Breast epithelium (tissue), 4 donors: ENCODE measurements around the gene CNN2. TPM values are rescaled to one million over a fixed set of nuclear protein-coding genes. Genes with fewer than 3 reads are reported as not detected.

Experiments used
- DNase-seq, 2 donors: peaks; one replicate each; pipeline ENCODE4 v3.0.0-alpha.2; 2019; ENCODE audit warnings: low spot score in 2 of 2
- H3K27ac ChIP-seq, 2 donors: fragments of 200-600 bp; sonication (generic) in 1 of 2; one replicate each; pipeline ENCODE4 v1.5.1; 2016 to 2019; ENCODE audit warnings: mild to moderate bottlenecking in 1 of 2
- H3K27me3 ChIP-seq, 2 donors: fragments of 200-600 bp; sonication (generic) in 1 of 2; one replicate each; pipeline versions ENCODE4 v1.5.1 to v1.6.0; 2017 to 2019; ENCODE audit warnings: control low read depth in 1 of 2, mild to moderate bottlenecking in 1 of 2
- H3K36me3 ChIP-seq: fragments of 200-600 bp; one replicate; pipeline ENCODE4 v1.5.1; 2019
- H3K4me1 ChIP-seq, 2 donors: fragments of 200-600 bp; sonication (generic); one replicate each; pipeline ENCODE4 v1.5.1; 2016 to 2019; ENCODE audit warnings: control low read depth in 1 of 2
- H3K4me3 ChIP-seq, 3 donors: fragments of 200-600 bp; sonication (generic); 1 replicate in 2 of 3; 2 replicates in 1 of 3; pipeline ENCODE4 v1.5.1; 2016 to 2019; ENCODE audit warnings: mild to moderate bottlenecking in 3 of 3, moderate library complexity in 2 of 3
- H3K9me3 ChIP-seq, 2 donors: fragments of 200-600 bp; sonication (generic) in 1 of 2; one replicate each; pipeline ENCODE4 v1.5.1; 2016 to 2019; ENCODE audit warnings: control low read depth in 1 of 2
- CTCF ChIP-seq, 3 donors: fragments of 450-650 bp; IDR thresholded peaks; one replicate each; pipeline ENCODE4 v1.5.1; 2016 to 2017; ENCODE audit warnings: antibody characterized with exemption in 3 of 3, mild to moderate bottlenecking in 3 of 3, moderate library complexity in 3 of 3
- POLR2A ChIP-seq: fragments of 450-650 bp; IDR thresholded peaks from one replicate; pipeline ENCODE4 v1.6.1; 2016; ENCODE audit warnings: antibody characterized with exemption, mild to moderate bottlenecking, moderate library complexity
- POLR2AphosphoS5 ChIP-seq, 3 donors: sonication (generic); formaldehyde crosslinking; IDR thresholded peaks; one replicate each; pipeline ENCODE4 v1.6.1; 2017; ENCODE audit warnings: antibody characterized with exemption in 3 of 3
- intact Hi-C: fragments of 100-400 bp; cut with DNase I; formaldehyde crosslinking; loops from one replicate; pipeline ENCODE4 v1.15.1; 2023; ENCODE audit warnings: low total_unique reads
- total RNA-seq, 3 donors: library from RNA; depleted of rRNA; stranded (reverse); fragments of >200 nt; gene quantifications; one replicate each; pipeline ENCODE4 v1.1.0, GENCODE V29; 2016

The CNN2 gene
- total RNA-seq, 3 donors from 2014 or later = 70.4 to 74.1 (median 70.7) TPM

- peak overlapping the region; percentile 36 to 61 for H3K27ac ChIP-seq
- H3K27me3 ChIP-seq = no peaks in the 10 kb centered on the region
- DNase-seq = peak; percentile 87 to 89
- peaks cover 0 to 13% of the 10 kb centered on the region in 2 donors for H3K4me1 ChIP-seq
- TF ChIP-seq POLR2A = no peak
- TF ChIP-seq POLR2AphosphoS5 (IDR thresholded peaks at IDR 0.05) = no peak
- no peak for TF ChIP-seq CTCF (IDR thresholded peaks at IDR 0.05)
- no peaks in the 10 kb centered on the region for H3K36me3 ChIP-seq
- no peaks in the 10 kb centered on the region for H3K9me3 ChIP-seq
- peak overlapping the region; percentile 44 to 63 (median 62) for H3K4me3 ChIP-seq
- intact Hi-C loops = no loop called here
Measured at GRCh38 chr19:1040476-1041271, 14.3 kb downstream of the CNN2 start.

DNA sequence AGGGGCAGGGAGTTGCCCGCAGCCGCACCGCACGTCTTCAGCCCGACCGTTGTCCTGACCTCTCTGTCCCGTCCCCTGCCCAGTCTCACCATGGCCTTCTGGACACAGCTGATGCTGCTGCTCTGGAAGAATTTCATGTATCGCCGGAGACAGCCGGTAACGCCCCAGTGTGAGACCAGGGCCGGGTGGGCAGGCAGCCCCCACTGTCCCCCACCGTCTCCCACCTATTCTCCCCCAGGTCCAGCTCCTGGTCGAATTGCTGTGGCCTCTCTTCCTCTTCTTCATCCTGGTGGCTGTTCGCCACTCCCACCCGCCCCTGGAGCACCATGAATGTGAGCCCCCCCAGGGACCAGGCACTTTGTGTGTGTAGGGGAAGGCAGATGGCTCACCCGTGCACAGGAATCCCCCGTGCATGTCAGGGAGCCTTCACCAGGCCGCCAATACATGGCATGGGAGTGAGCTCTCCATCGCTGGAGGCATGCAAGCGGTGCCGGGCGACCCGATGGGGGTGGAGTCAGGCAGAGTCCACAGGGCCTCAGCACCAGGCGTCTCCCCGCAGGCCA is 14.9 kb downstream of the CNN2 start:
- H3K4me1 ChIP-seq = peaks cover 0 to 13% of the 10 kb centered on the region in 2 donors
- no peaks in the 10 kb centered on the region for H3K36me3 ChIP-seq
- intact Hi-C loops = no loop called here
- H3K4me3 ChIP-seq = peak overlapping the region; percentile 44 to 63 (median 62)
- no peak for DNase-seq
- H3K27ac ChIP-seq = peak overlapping the region in 1 of 2 donors; percentile 61
- no peaks in the 10 kb centered on the region for H3K9me3 ChIP-seq
- TF ChIP-seq CTCF (IDR thresholded peaks at IDR 0.05) (no peak), POLR2AphosphoS5 (IDR thresholded peaks at IDR 0.05) (no peak), POLR2A (no peak)
- H3K27me3 ChIP-seq = no peaks in the 10 kb centered on the region

- Histone ChIP-seq H3K4me3 (peak overlapping the region in 1 of 3 donors; percentile 63), H3K27me3 (no peaks in the 10 kb centered on the region), H3K27ac (peak overlapping the region in 1 of 2 donors; percentile 61), H3K4me1 (peaks cover 0 to 13% of the 10 kb centered on the region in 2 donors), H3K36me3 (no peaks in the 10 kb centered on the region), H3K9me3 (no peaks in the 10 kb centered on the region)
- DNase-seq = no peak
- no peak for TF ChIP-seq POLR2A
- no peak for TF ChIP-seq CTCF (IDR thresholded peaks at IDR 0.05)
- TF ChIP-seq POLR2AphosphoS5 (IDR thresholded peaks at IDR 0.05) = no peak
- intact Hi-C loops = no loop called here
Measured at GRCh38 chr19:1041835-1042685, 15.7 kb downstream of the CNN2 start.

DNA sequence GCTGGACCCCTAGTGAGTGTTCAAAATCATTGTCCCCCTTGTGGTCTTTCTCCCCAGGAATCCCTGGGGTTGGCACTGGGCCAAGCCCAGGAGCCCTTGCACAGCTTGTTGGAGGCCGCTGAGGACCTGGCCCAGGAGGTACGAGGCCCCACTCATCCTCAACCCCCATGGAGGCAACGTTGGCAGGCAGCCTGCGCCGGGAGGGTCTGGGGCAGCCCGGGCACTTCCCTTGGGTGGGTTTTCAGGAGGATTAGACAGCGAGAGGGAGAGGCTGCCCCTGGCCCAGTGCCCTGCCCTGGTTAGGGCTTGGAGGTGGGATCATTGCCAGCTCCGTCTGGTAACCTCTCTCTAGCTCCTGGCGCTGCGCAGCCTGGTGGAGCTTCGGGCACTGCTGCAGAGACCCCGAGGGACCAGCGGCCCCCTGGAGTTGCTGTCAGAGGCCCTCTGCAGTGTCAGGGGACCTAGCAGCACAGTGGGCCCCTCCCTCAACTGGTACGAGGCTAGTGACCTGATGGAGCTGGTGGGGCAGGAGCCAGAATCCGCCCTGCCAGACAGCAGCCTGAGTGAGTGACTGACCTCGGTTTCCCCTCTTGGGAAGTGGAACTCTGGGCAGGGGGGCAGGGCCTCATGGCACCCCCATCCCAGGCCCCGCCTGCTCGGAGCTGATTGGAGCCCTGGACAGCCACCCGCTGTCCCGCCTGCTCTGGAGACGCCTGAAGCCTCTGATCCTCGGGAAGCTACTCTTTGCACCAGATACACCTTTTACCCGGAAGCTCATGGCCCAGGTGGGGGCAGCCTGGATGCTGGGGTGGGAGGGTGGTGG is 16.5 kb downstream of the CNN2 start:
- intact Hi-C loops = no loop called here
- no peaks in the 10 kb centered on the region for H3K27me3 ChIP-seq
- H3K9me3 ChIP-seq = no peaks in the 10 kb centered on the region
- no peaks in the 10 kb centered on the region for H3K36me3 ChIP-seq
- peak overlapping the region in 1 of 2 donors; percentile 61 for H3K27ac ChIP-seq
- peak overlapping the region in 1 of 3 donors; percentile 63 for H3K4me3 ChIP-seq
- peaks cover 0 to 13% of the 10 kb centered on the region in 2 donors for H3K4me1 ChIP-seq
- no peak for DNase-seq
- TF ChIP-seq CTCF (IDR thresholded peaks at IDR 0.05) (no peak), POLR2A (no peak), POLR2AphosphoS5 (IDR thresholded peaks at IDR 0.05) (no peak)
